Prostate gland (tissue), 2 donors: ENCODE measurements around the gene SLC13A2.

Source experiments
- CTCF ChIP-seq, 4 experiments: fragments of 200-600 bp in 2 of 4; fragments of 450-650 bp in 2 of 4; sonication (generic) in 2 of 4; IDR thresholded peaks; 1 replicate in 3 of 4; 2 replicates in 1 of 4; pipeline ENCODE4 v1.5.1; 2016 to 2019; ENCODE audit warnings: antibody characterized with exemption in 4 of 4, mild to moderate bottlenecking in 2 of 4, moderate library complexity in 2 of 4
- POLR2A ChIP-seq: fragments of 450-650 bp; IDR thresholded peaks from one replicate; pipeline ENCODE4 v1.6.1; 2016; ENCODE audit warnings: antibody characterized with exemption, mild to moderate bottlenecking
- POLR2AphosphoS5 ChIP-seq: sonication (generic); formaldehyde crosslinking; IDR thresholded peaks from one replicate; pipeline ENCODE4 v1.6.1; 2017; ENCODE audit warnings: antibody characterized with exemption

- TF ChIP-seq POLR2AphosphoS5 (no peak), POLR2A (no peak), CTCF (IDR thresholded peaks at IDR 0.05) (no peak)
These were observed 68.0 kb downstream of the SLC13A2 start for GRCh38 chr17:28541439-28541838.
